HCT116 (cell line): ENCODE data around the gene ANO9. TPM values are rescaled to one million over a fixed set of nuclear protein-coding genes. Genes with fewer than 3 reads are reported as not detected.

Source experiments
- ATAC-seq: fragments of 200-7000 bp; cut with Tn5 transposase; 2 replicates; pipeline ENCODE4 v1.9.1; 2020; ENCODE audit warnings: mild to moderate bottlenecking, moderate library complexity
- BruUV-seq: library from RNA; stranded (reverse); fragments of 400-500 nt; replicated peaks from 2 replicates; lab custom pipeline; 2021; lab: Mats Ljungman, UMichigan
- CTCF ChIA-PET: fragments of 300-600 bp; sonication (Branson Sonifier 250); formaldehyde crosslinking; loops from one replicate; lab custom pipeline; 2021; ENCODE audit warnings: antibody characterized with exemption; lab: Charles Lee
- POLR2A ChIA-PET: fragments of 300-600, 350-600 bp; sonication (Branson Sonifier 250); formaldehyde crosslinking; loops from one replicate; lab custom pipeline; 2021; ENCODE audit warnings: antibody characterized with exemption; lab: Charles Lee
- RAD21 ChIA-PET, 2 experiments: fragments of 300-600 bp; sonication (Branson Sonifier 250); formaldehyde crosslinking; loops; one replicate each; lab custom pipeline; 2023; ENCODE audit warnings: low total read pairs in 2 of 2; ENCODE audit not compliant: uncharacterized antibody in 2 of 2, unreplicated experiment in 2 of 2, low non-redundant PET in 1 of 2; lab: Charles Lee
- DNase-seq: peaks from one replicate; pipeline ENCODE4 v3.0.0-alpha.2; 2010; ENCODE audit warnings: low read depth, low spot score
- H2AFZ ChIP-seq: fragments of 200-600 bp; shearing (Covaris generic), sonication (generic); 2 replicates; pipeline ENCODE4 v1.6.1; 2017; ENCODE audit warnings: low read depth, mixed run types, mixed read lengths, antibody characterized with exemption, low read length; ENCODE audit not compliant: poor library complexity, severe bottlenecking
- H3K27ac ChIP-seq: 2 replicates; pipeline ENCODE4 v1.5.1; 2012; ENCODE audit warnings: low read depth, low read length
- H3K27me3 ChIP-seq: fragments of 200-600 bp; sonication (generic); 2 replicates; pipeline ENCODE4 v1.6.1; 2016; ENCODE audit warnings: mixed run types, low read length, mixed read lengths; ENCODE audit not compliant: insufficient read depth
- H3K36me3 ChIP-seq, 2 experiments: fragments of 200-500 bp in 1 of 2; fragments of 200-600 bp in 1 of 2; sonication (Bioruptor generic) in 1 of 2; sonication (generic) in 1 of 2; 2 replicates each; pipeline versions ENCODE4 v1.5.1 to v1.6.1; 2014 to 2016; ENCODE audit warnings: low read length in 2 of 2, inconsistent platforms in 1 of 2, mixed read lengths in 1 of 2, mixed run types in 1 of 2; ENCODE audit not compliant: insufficient read depth in 2 of 2, control insufficient read depth in 1 of 2
- H3K4me1 ChIP-seq, 2 experiments: fragments of 200-600 bp in 1 of 2; sonication (generic) in 1 of 2; 2 replicates each; pipeline versions ENCODE4 v1.5.1 to v1.6.1; 2012 to 2017; ENCODE audit warnings: low read length in 2 of 2, inconsistent platforms in 1 of 2, mild to moderate bottlenecking in 1 of 2, mixed read lengths in 1 of 2, mixed run types in 1 of 2, moderate library complexity in 1 of 2; ENCODE audit not compliant: insufficient read depth in 2 of 2, control insufficient read depth in 1 of 2
- H3K4me2 ChIP-seq: fragments of 200-600 bp; sonication (generic); 2 replicates; pipeline ENCODE4 v1.6.1; 2017; ENCODE audit warnings: mixed run types, low read length, mixed read lengths
- H3K4me3 ChIP-seq, 2 experiments: fragments of 200-600 bp in 1 of 2; sonication (generic) in 1 of 2; replicated peaks in 1 of 2; 2 replicates each; pipeline ENCODE4 v1.5.1; 2011 to 2016; ENCODE audit warnings: low read length in 2 of 2, control low read depth in 1 of 2, low read depth in 1 of 2, mild to moderate bottlenecking in 1 of 2, mixed read lengths in 1 of 2, mixed run types in 1 of 2
- H3K79me2 ChIP-seq: fragments of 200-600 bp; sonication (generic); 2 replicates; pipeline ENCODE4 v1.6.1; 2017; ENCODE audit warnings: mild to moderate bottlenecking, mixed run types, low read length, moderate library complexity, mixed read lengths; ENCODE audit not compliant: insufficient read depth
- H3K9ac ChIP-seq: fragments of 200-600 bp; sonication (generic); 2 replicates; pipeline ENCODE4 v1.6.1; 2016; ENCODE audit warnings: low read length, mixed read lengths
- H3K9me2 ChIP-seq: fragments of 200-600 bp; sonication (generic), shearing (Covaris generic); 2 replicates; pipeline ENCODE4 v1.6.1; 2017; ENCODE audit warnings: mixed run types, mild to moderate bottlenecking, moderate library complexity; ENCODE audit not compliant: insufficient read depth
- H3K9me3 ChIP-seq, 2 experiments: fragments of 200-500 bp in 1 of 2; fragments of 200-600 bp in 1 of 2; sonication (Bioruptor generic) in 1 of 2; sonication (generic) in 1 of 2; 2 replicates each; pipeline ENCODE4 v1.6.1; 2014 to 2017; ENCODE audit warnings: low read length in 2 of 2, mixed read lengths in 2 of 2, inconsistent platforms in 1 of 2, low read depth in 1 of 2, mild to moderate bottlenecking in 1 of 2, mixed run types in 1 of 2, moderate library complexity in 1 of 2; ENCODE audit not compliant: control insufficient read depth in 1 of 2, insufficient read depth in 1 of 2
- H4K20me1 ChIP-seq: fragments of 200-600 bp; sonication (generic), shearing (Covaris generic); 2 replicates; pipeline ENCODE4 v1.6.1; 2017; ENCODE audit warnings: mixed run types, mild to moderate bottlenecking, moderate library complexity; ENCODE audit not compliant: insufficient read depth
- CBX3 ChIP-seq: IDR thresholded peaks from 2 replicates; pipeline ENCODE4 v1.6.1; 2012; ENCODE audit warnings: low read depth
- CEBPB ChIP-seq: IDR thresholded peaks from 2 replicates; pipeline ENCODE4 v1.6.1; 2012; ENCODE audit warnings: low read depth
- EGR1 ChIP-seq: IDR thresholded peaks from 2 replicates; pipeline ENCODE4 v1.6.1; 2012; ENCODE audit warnings: low read depth
- FOSL1 ChIP-seq: IDR thresholded peaks from 2 replicates; pipeline ENCODE4 v1.6.1; 2012; ENCODE audit warnings: low read depth
- POLR2A ChIP-seq: IDR thresholded peaks from 2 replicates; pipeline ENCODE4 v1.7.0; 2011; ENCODE audit warnings: borderline replicate concordance; ENCODE audit not compliant: insufficient read depth, insufficient read length; ENCODE audit errors: extremely low read depth
- RAD21 ChIP-seq: IDR thresholded peaks from 2 replicates; pipeline ENCODE4 v1.6.1; 2012; ENCODE audit warnings: low read depth, mild to moderate bottlenecking
- SIN3A ChIP-seq: IDR thresholded peaks from 2 replicates; pipeline ENCODE4 v1.6.1; 2012; ENCODE audit warnings: low read depth
- SP1 ChIP-seq: IDR thresholded peaks from 2 replicates; pipeline ENCODE4 v1.6.1; 2012; ENCODE audit warnings: low read depth
- SRF ChIP-seq: IDR thresholded peaks from 2 replicates; pipeline ENCODE4 v1.6.1; 2012; ENCODE audit warnings: low read depth
- ZNF274 ChIP-seq: fragments of 200-500 bp; sonication (Bioruptor generic); IDR thresholded peaks from 2 replicates; pipeline ENCODE4 v1.6.1; 2014; ENCODE audit warnings: mild to moderate bottlenecking, low read depth, low read length, inconsistent platforms
- intact Hi-C: fragments of 100-400 bp; cut with micrococcal nuclease; formaldehyde crosslinking; loops from 2 replicates; pipeline ENCODE4 v1.10.0; 2022
- total RNA-seq: library from RNA; stranded (reverse); gene quantifications from one replicate; pipeline ENCODE4 v1.2.1, GENCODE V29; 2021; ENCODE audit not compliant: unreplicated experiment
- TF ChIP-seq, protein P1 (sequence below), 3 experiments: fragments of 200-600 bp in 1 of 3; sonication (generic) in 1 of 3; IDR thresholded peaks in 2 of 3; conservative IDR thresholded peaks in 1 of 3; 2 replicates each; pipeline ENCODE4 v1.5.1; 2012 to 2017; ENCODE audit warnings: low read depth in 2 of 3, low read length in 2 of 3, antibody characterized with exemption in 1 of 3, borderline replicate concordance in 1 of 3, control low read depth in 1 of 3, mild to moderate bottlenecking in 1 of 3, mixed read lengths in 1 of 3, mixed run types in 1 of 3, moderate library complexity in 1 of 3; ENCODE audit not compliant: insufficient read depth in 1 of 3
- TF ChIP-seq, protein P2 (sequence below): IDR thresholded peaks from 2 replicates; pipeline ENCODE4 v1.6.1; 2011; ENCODE audit warnings: mild to moderate bottlenecking, low read length, moderate library complexity; ENCODE audit not compliant: insufficient replicate concordance; ENCODE audit errors: extremely low read depth

ANO9 gene
- total RNA-seq, 1 experiment from 2014 or later = 70.3 TPM

DNA sequence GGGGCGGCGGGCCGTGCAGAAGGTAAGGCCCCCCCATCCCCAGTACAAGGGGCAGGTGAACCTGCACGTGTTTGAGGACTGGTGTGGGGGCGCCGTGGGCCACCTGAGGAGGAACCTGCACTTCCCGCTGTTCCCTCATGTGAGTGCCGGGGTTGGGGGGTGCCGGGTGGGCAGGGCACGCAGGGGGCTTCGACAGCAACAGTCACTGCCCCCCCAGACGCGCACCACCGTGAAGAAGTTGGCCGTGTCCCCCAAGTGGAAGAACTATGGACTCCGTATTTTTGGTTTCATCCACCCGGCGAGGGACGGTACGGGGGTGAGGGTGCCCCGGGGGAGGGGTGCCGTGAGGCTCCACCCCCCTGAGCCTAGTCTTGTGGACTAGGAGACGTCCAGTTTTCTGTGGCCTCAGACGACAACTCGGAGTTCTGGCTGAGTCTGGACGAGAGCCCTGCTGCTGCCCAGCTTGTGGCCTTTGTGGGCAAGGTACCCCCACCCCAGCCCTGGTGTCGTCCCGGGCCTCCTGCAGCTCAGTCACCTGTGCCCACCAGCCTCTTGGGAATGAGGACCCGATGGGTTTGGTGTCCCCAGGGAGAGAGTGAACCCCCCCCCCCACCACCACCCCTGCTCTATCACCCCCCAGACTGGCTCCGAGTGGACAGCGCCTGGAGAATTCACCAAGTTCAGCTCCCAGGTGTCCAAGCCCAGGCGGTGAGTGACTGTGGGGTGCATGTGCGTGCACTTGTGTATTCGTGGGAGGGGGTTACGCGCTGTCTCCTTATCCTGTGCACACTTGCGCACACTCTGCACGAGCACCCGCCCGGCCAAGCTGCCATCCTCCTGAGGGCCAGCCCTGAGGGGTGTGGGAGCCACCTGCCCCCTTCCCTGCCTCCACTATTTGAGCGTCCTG, 68.7 kb downstream of the ANO9 start:
- ATAC-seq = no peak

More for the DNA sequence above, 68.7 kb downstream of the ANO9 start:
- no peak overlapping the region for H2AFZ ChIP-seq
- intact Hi-C loops = no loop called here
- no peak overlapping the region for H3K4me3 ChIP-seq
- BruUV-seq = no TSS peak
- no peaks in the 10 kb centered on the region for H4K20me1 ChIP-seq
- RAD21 ChIA-PET = no interaction called here
- no peak for DNase-seq
- TF ChIP-seq SRF = no peak
- no peak for TF ChIP-seq CEBPB
- TF ChIP-seq, protein P1, sequence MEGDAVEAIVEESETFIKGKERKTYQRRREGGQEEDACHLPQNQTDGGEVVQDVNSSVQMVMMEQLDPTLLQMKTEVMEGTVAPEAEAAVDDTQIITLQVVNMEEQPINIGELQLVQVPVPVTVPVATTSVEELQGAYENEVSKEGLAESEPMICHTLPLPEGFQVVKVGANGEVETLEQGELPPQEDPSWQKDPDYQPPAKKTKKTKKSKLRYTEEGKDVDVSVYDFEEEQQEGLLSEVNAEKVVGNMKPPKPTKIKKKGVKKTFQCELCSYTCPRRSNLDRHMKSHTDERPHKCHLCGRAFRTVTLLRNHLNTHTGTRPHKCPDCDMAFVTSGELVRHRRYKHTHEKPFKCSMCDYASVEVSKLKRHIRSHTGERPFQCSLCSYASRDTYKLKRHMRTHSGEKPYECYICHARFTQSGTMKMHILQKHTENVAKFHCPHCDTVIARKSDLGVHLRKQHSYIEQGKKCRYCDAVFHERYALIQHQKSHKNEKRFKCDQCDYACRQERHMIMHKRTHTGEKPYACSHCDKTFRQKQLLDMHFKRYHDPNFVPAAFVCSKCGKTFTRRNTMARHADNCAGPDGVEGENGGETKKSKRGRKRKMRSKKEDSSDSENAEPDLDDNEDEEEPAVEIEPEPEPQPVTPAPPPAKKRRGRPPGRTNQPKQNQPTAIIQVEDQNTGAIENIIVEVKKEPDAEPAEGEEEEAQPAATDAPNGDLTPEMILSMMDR (IDR thresholded peaks at IDR 0.05 in 2 of 3, conservative IDR thresholded peaks at IDR 0.05 in 1 of 3; ENCODE audit: borderline replicate concordance in 1 of 3, insufficient read depth in 1 of 3, low read depth in 2 of 3, low read length in 2 of 3) = no peak
- TF ChIP-seq SIN3A = no peak
- no peak for TF ChIP-seq POLR2A
- TF ChIP-seq RAD21 = no peak
- no peak for TF ChIP-seq FOSL1
- TF ChIP-seq CBX3 = no peak
- TF ChIP-seq EGR1 = no peak
- TF ChIP-seq ZNF274 = no peak
- no peak for TF ChIP-seq SP1
- TF ChIP-seq, protein P2, sequence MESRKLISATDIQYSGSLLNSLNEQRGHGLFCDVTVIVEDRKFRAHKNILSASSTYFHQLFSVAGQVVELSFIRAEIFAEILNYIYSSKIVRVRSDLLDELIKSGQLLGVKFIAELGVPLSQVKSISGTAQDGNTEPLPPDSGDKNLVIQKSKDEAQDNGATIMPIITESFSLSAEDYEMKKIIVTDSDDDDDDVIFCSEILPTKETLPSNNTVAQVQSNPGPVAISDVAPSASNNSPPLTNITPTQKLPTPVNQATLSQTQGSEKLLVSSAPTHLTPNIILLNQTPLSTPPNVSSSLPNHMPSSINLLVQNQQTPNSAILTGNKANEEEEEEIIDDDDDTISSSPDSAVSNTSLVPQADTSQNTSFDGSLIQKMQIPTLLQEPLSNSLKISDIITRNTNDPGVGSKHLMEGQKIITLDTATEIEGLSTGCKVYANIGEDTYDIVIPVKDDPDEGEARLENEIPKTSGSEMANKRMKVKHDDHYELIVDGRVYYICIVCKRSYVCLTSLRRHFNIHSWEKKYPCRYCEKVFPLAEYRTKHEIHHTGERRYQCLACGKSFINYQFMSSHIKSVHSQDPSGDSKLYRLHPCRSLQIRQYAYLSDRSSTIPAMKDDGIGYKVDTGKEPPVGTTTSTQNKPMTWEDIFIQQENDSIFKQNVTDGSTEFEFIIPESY = no peak
- no peak overlapping the region for H3K9ac ChIP-seq
- H3K79me2 ChIP-seq = peaks cover 16% of the 10 kb centered on the region; the same call in 1 of the 2 replicates
- H3K9me3 ChIP-seq = no peaks in the 10 kb centered on the region
- H3K9me2 ChIP-seq = no peaks in the 10 kb centered on the region
- no peaks in the 10 kb centered on the region for H3K27me3 ChIP-seq
- H3K27ac ChIP-seq = no peak overlapping the region
- H3K4me2 ChIP-seq = no peak overlapping the region
- peaks cover 0 to 16% of the 10 kb centered on the region in 2 experiments; a peak in 1 of 4 replicates for H3K36me3 ChIP-seq
- POLR2A ChIA-PET = no interaction called here
- CTCF ChIA-PET = no interaction called here
- peaks cover 0 to 12% of the 10 kb centered on the region in 2 experiments; a peak in 2 of 4 replicates for H3K4me1 ChIP-seq
